K562 (cell line): ENCODE results near the gene PHTF1. TPM values are rescaled to one million over a fixed set of nuclear protein-coding genes. Genes with fewer than 3 reads are reported as not detected.

ENCODE experiments used
- ARNT ChIP-seq, 2 experiments: fragments of 450-650 bp; IDR thresholded peaks; 2 replicates each; pipeline ENCODE4 v1.6.1; 2016; ENCODE audit warnings: mild to moderate bottlenecking in 1 of 2
- BCOR ChIP-seq: fragments of 450-650 bp; IDR thresholded peaks from 2 replicates; pipeline ENCODE4 v1.6.1; 2016
- BRD9 ChIP-seq: fragments of 450-650 bp; IDR thresholded peaks from 2 replicates; pipeline ENCODE4 v1.6.1; 2018; ENCODE audit warnings: low read depth; ENCODE audit not compliant: partially characterized antibody
- CBX1 ChIP-seq: sonication (generic); IDR thresholded peaks from 2 replicates; pipeline ENCODE4 v1.6.1; 2016; ENCODE audit warnings: antibody characterized with exemption, low read depth, mild to moderate bottlenecking
- COPS2 ChIP-seq: fragments of 450-650 bp; conservative IDR thresholded peaks from 2 replicates; pipeline ENCODE4 v1.6.1; 2016; ENCODE audit warnings: mild to moderate bottlenecking, moderate library complexity
- GATAD2A ChIP-seq: fragments of 450-650 bp; IDR thresholded peaks from 2 replicates; pipeline ENCODE4 v1.6.1; 2017
- HOXB6 ChIP-seq: fragments of 250-450 bp; sonication (Bioruptor Pico); IDR thresholded peaks from 2 replicates; pipeline ENCODE4 v1.5.1; 2022; ENCODE audit warnings: mild to moderate bottlenecking, borderline replicate concordance
- JUND ChIP-seq, 2 experiments: IDR thresholded peaks; 2 replicates in 1 of 2; 3 replicates in 1 of 2; pipeline ENCODE4 v1.6.1; 2011; ENCODE audit warnings: borderline replicate concordance in 2 of 2, low read depth in 2 of 2, low read length in 2 of 2, improper control_type of control experiment in 1 of 2, missing biosample characterization in 1 of 2, missing genetic modification characterization in 1 of 2, missing genetic modification reagents in 1 of 2
- NCOA1 ChIP-seq: fragments of 450-650 bp; IDR thresholded peaks from 2 replicates; pipeline ENCODE4 v1.6.1; 2016; ENCODE audit warnings: low read depth
- NRF1 ChIP-seq, 2 experiments: fragments of 450-650 bp; IDR thresholded peaks in 1 of 2; conservative IDR thresholded peaks in 1 of 2; 2 replicates each; pipeline ENCODE4 v1.6.1; 2014; ENCODE audit warnings: mild to moderate bottlenecking in 2 of 2
- PTRF ChIP-seq: fragments of 450-650 bp; IDR thresholded peaks from 2 replicates; pipeline ENCODE4 v1.6.1; 2016; ENCODE audit warnings: mild to moderate bottlenecking, missing genetic modification characterization, missing compliant biosample characterization
- SIRT6 ChIP-seq: IDR thresholded peaks from one replicate; pipeline ENCODE4 v1.6.1; 2012; ENCODE audit warnings: low read depth, mild to moderate bottlenecking, control low read depth, inconsistent platforms, low read length, moderate library complexity
- SOX6 ChIP-seq: fragments of 450-650 bp; IDR thresholded peaks from 2 replicates; pipeline ENCODE4 v1.6.1; 2014; ENCODE audit warnings: mild to moderate bottlenecking
- TCFL5 ChIP-seq: fragments of 250-450 bp; sonication (Bioruptor Pico); conservative IDR thresholded peaks from 2 replicates; pipeline ENCODE4 v1.6.1; 2021; ENCODE audit warnings: mild to moderate bottlenecking, moderate library complexity, matching md5 sums
- ZNF263 ChIP-seq: sonication (generic); formaldehyde crosslinking; IDR thresholded peaks from 2 replicates; pipeline ENCODE4 v1.8.0; 2022; ENCODE audit warnings: mild to moderate bottlenecking, missing genetic modification reagents, borderline replicate concordance
- ZNF707 ChIP-seq: fragments of 250-450 bp; sonication (Bioruptor Pico); conservative IDR thresholded peaks from 2 replicates; pipeline ENCODE4 v1.8.0; 2022; ENCODE audit warnings: inconsistent platforms, mild to moderate bottlenecking, moderate library complexity
- polyA plus RNA-seq, 8 experiments: library from polyadenylated mRNA; depleted of rRNA in 4 of 8; stranded (reverse) in 5 of 8; unstranded in 3 of 8; fragments of >200 nt; fragmentation: Nextera tagmentation in 2 of 8; fragmentation: Illumina TruSeq in 1 of 8; extraction: Ambion mirVana in 2 of 8; extraction: Trizol in 1 of 8; gene quantifications; 2 replicates each; pipeline versions ENCODE4 v1.2.1 to v1.2.3, GENCODE V29; 2011 to 2014; ENCODE audit warnings: inconsistent platforms in 1 of 8, missing spikeins in 1 of 8
- total RNA-seq, 7 experiments: library from RNA; depleted of rRNA in 6 of 7; stranded (reverse); fragments of >200 nt in 6 of 7; fragmentation: Illumina TruSeq in 2 of 7; extraction: Trizol in 2 of 7; gene quantifications; 2 replicates each; pipeline versions ENCODE4 v1.2.1 to v1.2.3, GENCODE V29; 2011 to 2021; ENCODE audit warnings: low replicate concordance in 1 of 7
- TF ChIP-seq, protein P1 (sequence below), 2 experiments: fragments of 150-350 bp in 1 of 2; IDR thresholded peaks; 2 replicates each; pipeline ENCODE4 v1.6.1; 2012 to 2016; ENCODE audit warnings: low read depth in 2 of 2, low read length in 2 of 2, mild to moderate bottlenecking in 1 of 2, moderate library complexity in 1 of 2
- TF ChIP-seq, protein P2 (sequence below): fragments of 250-450 bp; sonication (Bioruptor Pico); IDR thresholded peaks from 2 replicates; pipeline ENCODE4 v1.8.0; 2022; ENCODE audit warnings: moderate library complexity, mild to moderate bottlenecking, inconsistent platforms
- TF ChIP-seq, protein P3 (sequence below): fragments of 450-650 bp; IDR thresholded peaks from 2 replicates; pipeline ENCODE4 v1.6.1; 2016; ENCODE audit warnings: antibody characterized with exemption
- TF ChIP-seq, protein P4 (sequence below): fragments of 250-450 bp; sonication (Bioruptor Pico); IDR thresholded peaks from 2 replicates; pipeline ENCODE4 v1.8.0; 2021; ENCODE audit warnings: mild to moderate bottlenecking, moderate library complexity

PHTF1 gene
- total and polyA plus RNA-seq, 9 of the 15 experiments (the other 6 are each of a cell fraction or from before 2014, with no cell fraction given), result 8.4 to 36.2 (median 23.0) TPM

DNA sequence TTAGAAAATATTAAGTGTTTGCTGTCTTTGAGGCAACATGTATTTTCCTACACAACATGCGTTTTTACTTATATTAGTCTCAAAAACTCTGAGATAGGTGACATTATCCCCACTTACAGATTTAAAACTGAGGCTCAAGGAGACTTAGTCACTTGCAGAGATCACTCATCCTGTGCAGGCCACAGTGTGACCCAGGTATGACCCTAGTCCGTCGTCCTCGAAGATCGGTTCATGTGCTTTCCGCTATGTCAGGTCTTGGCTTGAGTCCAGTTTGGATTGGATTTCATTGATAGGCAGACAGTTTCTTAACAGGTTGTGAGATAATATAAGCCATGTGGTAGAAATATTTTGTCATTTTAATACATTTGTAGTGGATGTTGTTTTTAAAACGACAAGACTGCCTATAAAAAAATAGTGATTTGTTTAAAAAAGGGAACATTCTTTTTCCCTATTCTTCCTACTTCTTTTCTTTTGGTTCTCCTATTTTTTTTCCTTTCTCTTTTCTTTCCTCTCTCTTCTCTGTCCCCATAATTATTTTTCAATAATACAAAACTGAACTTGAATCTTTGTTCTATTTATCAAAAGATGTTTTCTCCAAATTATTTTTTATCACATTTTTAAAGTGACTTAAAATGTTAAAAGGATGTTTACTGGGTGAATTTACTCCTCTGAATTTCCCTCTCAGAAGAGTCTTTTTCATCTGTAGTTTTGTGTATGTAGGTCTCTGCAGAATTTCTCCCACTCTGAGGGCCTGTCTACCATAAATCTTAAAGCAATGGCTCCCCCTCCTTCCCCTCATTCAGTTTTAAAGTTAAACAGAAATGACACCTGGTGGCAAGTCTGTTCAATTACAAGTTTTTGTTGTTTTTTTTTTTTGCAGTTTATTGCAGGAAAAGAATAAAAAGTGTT, 81.8 kb downstream of the PHTF1 start (continued):
- TF ChIP-seq, protein P1, sequence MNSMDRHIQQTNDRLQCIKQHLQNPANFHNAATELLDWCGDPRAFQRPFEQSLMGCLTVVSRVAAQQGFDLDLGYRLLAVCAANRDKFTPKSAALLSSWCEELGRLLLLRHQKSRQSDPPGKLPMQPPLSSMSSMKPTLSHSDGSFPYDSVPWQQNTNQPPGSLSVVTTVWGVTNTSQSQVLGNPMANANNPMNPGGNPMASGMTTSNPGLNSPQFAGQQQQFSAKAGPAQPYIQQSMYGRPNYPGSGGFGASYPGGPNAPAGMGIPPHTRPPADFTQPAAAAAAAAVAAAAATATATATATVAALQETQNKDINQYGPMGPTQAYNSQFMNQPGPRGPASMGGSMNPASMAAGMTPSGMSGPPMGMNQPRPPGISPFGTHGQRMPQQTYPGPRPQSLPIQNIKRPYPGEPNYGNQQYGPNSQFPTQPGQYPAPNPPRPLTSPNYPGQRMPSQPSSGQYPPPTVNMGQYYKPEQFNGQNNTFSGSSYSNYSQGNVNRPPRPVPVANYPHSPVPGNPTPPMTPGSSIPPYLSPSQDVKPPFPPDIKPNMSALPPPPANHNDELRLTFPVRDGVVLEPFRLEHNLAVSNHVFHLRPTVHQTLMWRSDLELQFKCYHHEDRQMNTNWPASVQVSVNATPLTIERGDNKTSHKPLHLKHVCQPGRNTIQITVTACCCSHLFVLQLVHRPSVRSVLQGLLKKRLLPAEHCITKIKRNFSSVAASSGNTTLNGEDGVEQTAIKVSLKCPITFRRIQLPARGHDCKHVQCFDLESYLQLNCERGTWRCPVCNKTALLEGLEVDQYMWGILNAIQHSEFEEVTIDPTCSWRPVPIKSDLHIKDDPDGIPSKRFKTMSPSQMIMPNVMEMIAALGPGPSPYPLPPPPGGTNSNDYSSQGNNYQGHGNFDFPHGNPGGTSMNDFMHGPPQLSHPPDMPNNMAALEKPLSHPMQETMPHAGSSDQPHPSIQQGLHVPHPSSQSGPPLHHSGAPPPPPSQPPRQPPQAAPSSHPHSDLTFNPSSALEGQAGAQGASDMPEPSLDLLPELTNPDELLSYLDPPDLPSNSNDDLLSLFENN (IDR thresholded peaks at IDR 0.05; ENCODE audit: low read depth in 2 of 2, low read length in 2 of 2), result no peak
- TF ChIP-seq ZNF263 (CRISPR knock-in tag), result no peak
- TF ChIP-seq TCFL5, result no peak
- TF ChIP-seq BRD9, result no peak
- TF ChIP-seq BCOR, result peak; percentile 62; the same call in 1 of the 2 replicates
- no peak for TF ChIP-seq GATAD2A
- peak; percentile 80; the same call in 1 of the 2 replicates for TF ChIP-seq JUND (IDR thresholded peaks at IDR 0.05; ENCODE audit: borderline replicate concordance, low read depth, low read length)
- TF ChIP-seq JUND (tag; IDR thresholded peaks at IDR 0.05; ENCODE audit: borderline replicate concordance, low read depth, low read length), result peak; percentile 76; the same call in 2 of the 3 replicates
- no peak for TF ChIP-seq SIRT6
- no peak for TF ChIP-seq ZNF707 (CRISPR knock-in tag)
- no peak for TF ChIP-seq COPS2
- TF ChIP-seq, protein P2, sequence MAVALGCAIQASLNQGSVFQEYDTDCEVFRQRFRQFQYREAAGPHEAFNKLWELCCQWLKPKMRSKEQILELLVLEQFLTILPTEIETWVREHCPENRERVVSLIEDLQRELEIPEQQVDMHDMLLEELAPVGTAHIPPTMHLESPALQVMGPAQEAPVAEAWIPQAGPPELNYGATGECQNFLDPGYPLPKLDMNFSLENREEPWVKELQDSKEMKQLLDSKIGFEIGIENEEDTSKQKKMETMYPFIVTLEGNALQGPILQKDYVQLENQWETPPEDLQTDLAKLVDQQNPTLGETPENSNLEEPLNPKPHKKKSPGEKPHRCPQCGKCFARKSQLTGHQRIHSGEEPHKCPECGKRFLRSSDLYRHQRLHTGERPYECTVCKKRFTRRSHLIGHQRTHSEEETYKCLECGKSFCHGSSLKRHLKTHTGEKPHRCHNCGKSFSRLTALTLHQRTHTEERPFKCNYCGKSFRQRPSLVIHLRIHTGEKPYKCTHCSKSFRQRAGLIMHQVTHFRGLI, result no peak
- no peak for TF ChIP-seq CBX1
- TF ChIP-seq HOXB6, result no peak
- TF ChIP-seq, protein P3, sequence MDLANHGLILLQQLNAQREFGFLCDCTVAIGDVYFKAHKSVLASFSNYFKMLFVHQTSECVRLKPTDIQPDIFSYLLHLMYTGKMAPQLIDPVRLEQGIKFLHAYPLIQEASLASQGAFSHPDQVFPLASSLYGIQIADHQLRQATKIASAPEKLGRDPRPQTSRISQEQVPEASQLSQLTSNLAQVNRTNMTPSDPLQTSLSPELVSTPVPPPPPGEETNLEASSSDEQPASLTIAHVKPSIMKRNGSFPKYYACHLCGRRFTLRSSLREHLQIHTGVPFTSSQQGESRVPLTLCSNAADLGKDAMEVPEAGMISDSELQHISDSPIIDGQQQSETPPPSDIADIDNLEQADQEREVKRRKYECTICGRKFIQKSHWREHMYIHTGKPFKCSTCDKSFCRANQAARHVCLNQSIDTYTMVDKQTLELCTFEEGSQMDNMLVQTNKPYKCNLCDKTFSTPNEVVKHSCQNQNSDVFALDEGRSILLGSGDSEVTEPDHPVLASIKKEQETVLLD, result no peak; the same call in 1 of the 2 replicates
- no peak for TF ChIP-seq PTRF
- no peak for TF ChIP-seq NCOA1
- TF ChIP-seq NRF1 (conservative IDR thresholded peaks at IDR 0.05 in 1 of 2, IDR thresholded peaks at IDR 0.05 in 1 of 2), result 0 out of 4 replicates have a peak, but pooled peaks of 1 of the 2 experiments have one; percentile 27
- TF ChIP-seq, protein P4, sequence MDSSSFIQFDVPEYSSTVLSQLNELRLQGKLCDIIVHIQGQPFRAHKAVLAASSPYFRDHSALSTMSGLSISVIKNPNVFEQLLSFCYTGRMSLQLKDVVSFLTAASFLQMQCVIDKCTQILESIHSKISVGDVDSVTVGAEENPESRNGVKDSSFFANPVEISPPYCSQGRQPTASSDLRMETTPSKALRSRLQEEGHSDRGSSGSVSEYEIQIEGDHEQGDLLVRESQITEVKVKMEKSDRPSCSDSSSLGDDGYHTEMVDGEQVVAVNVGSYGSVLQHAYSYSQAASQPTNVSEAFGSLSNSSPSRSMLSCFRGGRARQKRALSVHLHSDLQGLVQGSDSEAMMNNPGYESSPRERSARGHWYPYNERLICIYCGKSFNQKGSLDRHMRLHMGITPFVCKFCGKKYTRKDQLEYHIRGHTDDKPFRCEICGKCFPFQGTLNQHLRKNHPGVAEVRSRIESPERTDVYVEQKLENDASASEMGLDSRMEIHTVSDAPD (CRISPR knock-in tag), result no peak
- no peak; a peak in 1 of 4 replicates for TF ChIP-seq ARNT (IDR thresholded peaks at IDR 0.05)
- TF ChIP-seq SOX6, result peak; percentile 65; the same call in 1 of the 2 replicates
